Muscle of arm (tissue), 14 donors: ENCODE measurements around the gene MEAF6. TPM values are rescaled to one million over a fixed set of nuclear protein-coding genes. Genes with fewer than 3 reads are reported as not detected.
A peak's percentile ranks its signal among the peaks of the same experiment; 100 is the strongest.
"Not testable (repeated sequence)": the region's sequence is repeated elsewhere in the genome, so short reads cannot be mapped to it uniquely, and the experiment has no call there.

Experiments
- DNase-seq: peaks from one replicate; pipeline ENCODE4 v3.0.0-alpha.2; 2013
- long read RNA-seq, 11 donors: transcript quantifications; one replicate each; lab custom pipeline, GENCODE V29; 2026
- polyA plus RNA-seq, 12 donors: library from polyadenylated mRNA; unstranded; fragments of 120-200 nt; gene quantifications; one replicate each; pipeline ENCODE4 v1.2.1, GENCODE V29; 2013; ENCODE audit not compliant: insufficient read length in 12 of 12

The MEAF6 gene
- 10 to 100 TPM in 11 of 12 donors, not detected in 1; 37.1 to 65.6 (median 48.4) TPM for polyA plus RNA-seq
- long read RNA-seq, donor 1, transcript MEAF6-204 (8 exons, 2,147 nt): minor isoform, 6 of 22 reads
- long read RNA-seq, donor 1, transcript MEAF6-201 (7 exons, 1,525 nt): major isoform, 12 of 22 reads
- long read RNA-seq, donor 1, partial matches to known transcripts: 0 of 22 reads
- long read RNA-seq, donor 1, other reads (novel, unspliced or antisense): 0 of 22 reads
- long read RNA-seq, donor 2, transcript MEAF6-201 (7 exons, 1,525 nt): major isoform, 26 of 29 reads
- long read RNA-seq, donor 2, partial matches to known transcripts: 0 of 29 reads
- long read RNA-seq, donor 2, other reads (novel, unspliced or antisense): 0 of 29 reads
- long read RNA-seq, donor 3, transcript MEAF6-201 (7 exons, 1,525 nt): major isoform, 6 of 7 reads
- long read RNA-seq, donor 3, partial matches to known transcripts: 0 of 7 reads
- long read RNA-seq, donor 3, other reads (novel, unspliced or antisense): 0 of 7 reads
- long read RNA-seq, donor 4, partial matches to known transcripts: 0 of 7 reads
- long read RNA-seq, donor 4, other reads (novel, unspliced or antisense): 0 of 7 reads
- long read RNA-seq, donor 5, transcript MEAF6-201 (7 exons, 1,525 nt): major isoform, 20 of 27 reads
- long read RNA-seq, donor 5, partial matches to known transcripts: 0 of 27 reads
- long read RNA-seq, donor 5, other reads (novel, unspliced or antisense): 0 of 27 reads
- long read RNA-seq, donor 6, transcript MEAF6-201 (7 exons, 1,525 nt): major isoform, 8 of 9 reads
- long read RNA-seq, donor 6, partial matches to known transcripts: 0 of 9 reads
- long read RNA-seq, donor 6, other reads (novel, unspliced or antisense): 0 of 9 reads
- long read RNA-seq, donor 7, transcript MEAF6-201 (7 exons, 1,525 nt): major isoform, 11 of 12 reads
- long read RNA-seq, donor 7, partial matches to known transcripts: 0 of 12 reads
- long read RNA-seq, donor 7, other reads (novel, unspliced or antisense): 0 of 12 reads
- long read RNA-seq, donor 8, transcript MEAF6-201 (7 exons, 1,525 nt): major isoform, 16 of 28 reads
- long read RNA-seq, donor 8, partial matches to known transcripts: 6 of 28 reads
- long read RNA-seq, donor 8, other reads (novel, unspliced or antisense): 0 of 28 reads
- long read RNA-seq, donor 9, transcript MEAF6-201 (7 exons, 1,525 nt): major isoform, 13 of 13 reads
- long read RNA-seq, donor 9, partial matches to known transcripts: 0 of 13 reads
- long read RNA-seq, donor 9, other reads (novel, unspliced or antisense): 0 of 13 reads
- long read RNA-seq, donor 10, transcript MEAF6-201 (7 exons, 1,525 nt): major isoform, 8 of 10 reads
- long read RNA-seq, donor 10, partial matches to known transcripts: 0 of 10 reads
- long read RNA-seq, donor 10, other reads (novel, unspliced or antisense): 0 of 10 reads
- long read RNA-seq, donor 11, transcript MEAF6-201 (7 exons, 1,525 nt): major isoform, 16 of 19 reads
- long read RNA-seq, donor 11, partial matches to known transcripts: 0 of 19 reads
- long read RNA-seq, donor 11, other reads (novel, unspliced or antisense): 0 of 19 reads

DNA sequence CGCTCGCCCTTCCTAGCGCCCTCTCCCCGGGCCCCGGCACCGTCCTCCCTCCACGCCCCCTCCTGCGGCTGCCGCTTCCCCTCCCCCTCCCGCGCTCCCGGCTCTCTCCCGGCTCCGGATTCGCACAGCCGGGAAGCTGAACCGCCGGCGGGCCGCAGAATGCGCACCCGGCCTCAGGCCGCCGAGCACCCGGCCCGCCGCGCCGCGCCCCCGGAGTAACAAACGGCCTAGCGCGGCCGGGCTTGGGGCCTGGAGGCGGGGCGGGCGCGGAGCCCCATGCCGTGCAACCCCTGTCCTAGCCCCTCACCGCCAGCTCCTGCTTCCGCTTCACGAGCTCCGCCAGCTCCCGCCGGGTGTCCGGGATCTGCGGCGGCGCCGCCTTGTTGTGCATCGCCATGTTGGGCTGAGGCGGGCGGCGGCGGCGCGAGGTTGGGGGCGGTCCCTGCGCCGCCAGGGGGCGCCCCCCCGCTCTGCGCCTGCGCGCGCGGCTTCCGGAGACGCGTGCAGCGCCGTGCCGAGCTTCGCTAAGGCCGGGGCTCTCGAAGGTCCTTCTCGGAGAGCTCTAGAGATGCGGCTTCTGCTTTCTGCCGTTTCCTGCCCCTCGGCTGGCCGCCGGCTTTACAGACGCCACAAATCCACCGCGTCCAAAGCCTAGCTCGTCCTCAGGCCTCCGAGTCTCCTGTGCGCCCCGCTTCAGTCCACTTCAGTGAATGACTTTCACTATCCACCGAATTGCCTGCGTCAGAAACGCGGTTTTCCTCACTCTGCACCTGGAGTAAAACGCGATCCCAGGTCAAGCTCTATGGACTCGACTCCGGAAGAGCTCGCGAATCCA lies at the start of gene MEAF6:
TSS of gene MEAF6 (minus strand) at position 417 of the 835 bp plus-strand sequence. CDS start at position 397, 20 bp downstream.
- DNase-seq: peak; percentile 88

DNA sequence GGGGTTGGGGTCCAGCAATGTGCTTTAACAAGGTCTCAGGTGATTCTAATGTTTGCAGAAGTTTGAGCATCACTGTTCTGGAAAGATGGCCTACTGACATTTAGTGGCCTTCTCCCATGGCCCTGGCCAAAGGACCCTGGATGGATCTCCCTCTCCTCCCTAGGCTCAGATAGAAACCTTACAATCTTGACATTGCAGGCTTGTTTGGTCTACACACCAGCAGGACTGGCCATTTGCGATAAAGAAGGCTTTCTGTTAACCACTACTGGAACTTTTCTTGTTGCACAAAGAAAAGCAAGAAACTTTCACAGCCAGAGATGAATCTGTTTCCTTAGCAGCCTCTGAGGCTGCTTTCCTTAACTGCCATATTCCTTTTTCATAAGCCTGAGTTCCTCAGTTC lies 48.4 kb upstream of the MEAF6 start:
- DNase-seq: no peak

DNA sequence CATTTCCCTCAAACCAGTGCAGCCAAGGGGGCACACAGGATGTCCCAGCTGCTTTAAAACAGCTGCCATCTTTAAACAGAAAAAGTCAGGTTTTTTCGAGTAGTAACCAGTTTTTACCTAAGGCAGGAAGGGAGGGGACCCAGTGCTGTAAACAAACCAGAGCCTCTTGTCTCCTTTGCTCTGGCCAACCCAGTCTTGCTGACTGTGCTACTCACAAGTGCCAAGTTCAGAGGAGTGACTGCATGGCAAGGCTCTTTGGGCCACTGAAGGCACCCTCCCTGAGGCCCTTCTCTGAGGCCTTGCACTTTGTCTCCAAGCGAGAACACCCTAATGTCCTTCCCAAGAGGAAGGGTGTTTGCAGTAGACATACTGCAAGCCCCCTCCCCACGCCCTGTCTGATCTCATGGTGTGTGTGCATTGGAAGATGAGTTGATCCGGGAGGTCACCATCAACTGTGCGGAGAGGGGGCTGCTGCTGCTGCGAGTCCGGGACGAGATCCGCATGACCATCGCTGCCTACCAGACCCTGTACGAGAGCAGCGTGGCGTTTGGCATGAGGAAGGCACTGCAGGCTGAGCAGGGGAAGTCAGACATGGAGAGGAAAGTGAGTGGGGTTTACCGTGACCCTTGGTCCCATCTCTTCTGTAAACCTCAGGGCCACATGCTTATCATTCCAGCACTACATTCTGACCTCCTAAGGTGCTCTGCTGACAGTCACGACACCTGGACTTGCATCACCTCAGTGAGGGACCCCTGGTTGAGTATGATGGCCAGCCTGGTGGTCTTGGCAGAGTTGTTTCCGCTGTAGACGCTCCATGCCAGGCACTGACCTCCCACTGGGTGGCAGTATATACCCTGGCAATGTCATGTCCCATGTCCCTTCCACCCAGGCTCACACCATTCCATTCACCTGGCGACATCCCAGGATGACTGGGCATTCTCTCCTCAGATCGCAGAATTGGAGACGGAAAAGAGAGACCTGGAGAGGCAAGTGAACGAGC lies 46.9 kb upstream of the MEAF6 start:
- DNase-seq: peak; percentile 7

DNA sequence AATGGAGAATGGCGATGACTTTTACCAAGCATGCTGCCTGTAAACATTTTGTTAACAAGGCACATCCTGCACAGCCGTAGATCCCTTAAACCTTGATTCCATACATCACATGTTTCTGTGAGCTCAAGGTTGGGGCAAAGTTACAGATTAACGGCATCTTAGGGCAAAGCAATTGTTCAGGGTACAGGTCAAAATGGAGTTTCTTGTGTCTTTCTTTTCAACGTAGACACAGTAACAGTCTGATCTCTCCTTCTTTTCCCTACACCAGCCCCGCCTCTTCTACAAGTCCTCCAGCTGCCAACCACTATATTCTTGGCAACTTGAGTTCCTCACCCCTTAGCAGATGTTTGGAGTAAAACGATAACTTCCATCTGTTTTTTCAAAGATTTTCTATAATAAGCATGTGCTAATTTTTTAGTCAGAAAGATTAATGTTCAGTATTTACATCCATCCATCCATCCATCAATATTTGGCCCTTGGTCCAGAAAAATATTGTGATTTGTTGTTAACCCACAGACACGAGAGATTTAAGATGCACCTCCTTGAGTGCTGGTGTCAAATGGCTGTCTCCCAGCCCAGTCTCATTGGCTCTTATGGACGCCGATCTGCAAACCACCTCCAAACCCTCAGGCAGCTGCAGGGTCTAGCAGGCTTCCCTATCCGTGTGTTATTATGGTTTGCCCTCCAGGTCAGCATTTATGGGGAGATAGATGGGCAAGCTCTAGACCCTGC lies 46.0 kb upstream of the MEAF6 start:
- DNase-seq: no peak

DNA sequence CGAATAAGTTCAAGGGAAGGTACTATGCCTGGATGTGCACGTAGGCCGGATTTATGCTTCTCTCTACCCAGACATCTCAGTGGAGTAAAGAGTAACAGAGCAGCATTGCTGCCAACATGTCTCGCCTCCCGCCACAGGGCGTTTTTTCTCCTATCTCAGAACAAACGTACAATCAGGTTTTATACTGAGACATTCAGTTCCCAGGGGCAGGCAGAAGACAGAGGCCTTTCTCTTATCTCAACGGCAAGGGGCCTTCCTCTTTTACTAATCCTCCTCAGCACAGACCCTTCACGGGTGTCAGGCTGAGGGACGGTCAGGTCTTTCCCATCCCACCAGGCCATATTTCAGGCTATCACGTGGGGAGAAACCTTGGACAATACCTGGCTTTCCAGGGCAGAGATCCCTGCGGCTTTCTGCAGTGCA lies 45.4 kb upstream of the MEAF6 start:
- not testable (repeated sequence) for DNase-seq

DNA sequence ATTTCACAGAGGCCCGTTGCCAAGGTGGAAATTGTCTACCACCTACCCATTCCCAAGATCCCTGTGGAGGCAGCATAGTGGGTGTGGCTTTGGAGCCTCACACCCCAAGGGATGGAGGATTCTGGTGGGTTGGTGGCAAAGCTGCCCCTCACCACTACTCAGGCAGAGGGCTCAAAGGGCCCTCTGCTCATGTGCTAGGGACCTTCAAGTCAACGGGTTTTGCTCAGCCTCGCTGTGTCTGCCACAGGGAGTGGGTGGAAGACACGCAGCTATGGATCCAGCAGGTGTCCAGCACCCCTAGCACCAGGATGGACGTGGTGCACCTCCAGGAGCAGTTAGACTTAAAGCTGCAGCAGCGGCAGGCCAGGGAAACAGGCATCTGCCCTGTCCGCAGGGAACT lies 44.5 kb upstream of the MEAF6 start:
- DNase-seq: no peak

DNA sequence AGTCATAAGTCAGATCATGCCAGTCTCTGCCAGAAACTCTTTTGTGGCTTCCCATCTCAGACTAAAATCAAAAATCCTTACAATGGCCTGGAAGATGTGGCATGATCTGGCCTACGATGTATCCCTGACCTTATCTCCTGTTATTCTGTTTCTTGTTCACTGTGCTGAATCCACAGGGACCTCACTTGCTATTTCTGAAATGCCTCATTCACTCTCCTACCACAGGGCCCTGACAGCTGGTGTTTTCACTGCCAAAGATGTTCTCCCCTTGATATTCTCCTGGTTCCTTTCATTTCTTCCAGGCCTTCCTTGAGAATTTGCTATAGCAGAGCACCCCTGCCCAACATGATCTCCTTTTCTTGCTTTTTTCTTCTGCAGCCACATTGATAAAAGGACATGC lies 43.8 kb upstream of the MEAF6 start:
- no peak for DNase-seq

DNA sequence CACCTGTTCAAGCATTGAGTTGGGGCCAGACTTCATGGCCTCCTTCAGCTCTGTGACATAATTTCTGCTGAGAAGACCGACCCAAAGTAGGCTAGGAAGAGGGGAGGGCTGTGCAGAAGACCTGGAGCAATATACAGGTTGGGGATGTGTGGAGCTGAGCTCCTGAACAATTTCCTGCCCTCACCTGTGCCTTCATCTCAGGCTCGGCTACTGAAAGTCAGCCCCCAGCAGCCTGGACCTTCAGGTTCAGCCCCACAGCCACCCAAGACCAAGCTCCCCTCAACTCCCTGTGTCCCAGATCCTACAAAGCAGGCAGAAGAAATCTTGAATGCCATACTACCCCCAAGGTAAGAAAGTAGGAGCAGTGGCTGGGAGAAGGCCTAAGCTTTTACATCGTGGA lies 42.8 kb upstream of the MEAF6 start:
- no peak for DNase-seq

DNA sequence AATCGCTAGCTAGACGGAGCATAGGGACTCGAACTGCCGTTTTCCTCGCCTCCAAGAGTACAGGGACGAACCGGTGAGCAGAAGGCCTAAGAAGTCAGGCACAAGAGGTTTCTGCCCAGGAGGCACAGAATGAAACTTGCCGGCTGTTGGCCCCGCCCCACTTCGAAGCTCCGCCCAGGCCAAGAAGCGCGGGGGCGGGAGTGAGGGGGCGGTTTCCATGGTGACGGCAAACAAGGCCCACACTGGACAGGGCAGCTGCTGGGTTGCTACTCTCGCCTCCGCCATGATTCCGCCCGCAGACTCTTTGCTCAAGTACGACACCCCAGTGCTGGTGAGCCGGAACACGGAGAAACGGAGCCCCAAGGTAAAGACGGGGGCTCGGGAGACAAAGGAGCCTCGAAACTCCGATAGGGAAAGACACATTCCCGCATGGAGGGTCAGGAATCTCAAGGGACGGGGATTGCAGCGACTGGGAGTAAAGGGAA lies 42.2 kb upstream of the MEAF6 start, which contains the start of gene DNALI1:
TSS of gene DNALI1 (plus strand) at position 229 of the 485 bp plus-strand sequence. CDS start at position 284, 55 bp downstream.
- DNase-seq: peak; percentile 61

DNA sequence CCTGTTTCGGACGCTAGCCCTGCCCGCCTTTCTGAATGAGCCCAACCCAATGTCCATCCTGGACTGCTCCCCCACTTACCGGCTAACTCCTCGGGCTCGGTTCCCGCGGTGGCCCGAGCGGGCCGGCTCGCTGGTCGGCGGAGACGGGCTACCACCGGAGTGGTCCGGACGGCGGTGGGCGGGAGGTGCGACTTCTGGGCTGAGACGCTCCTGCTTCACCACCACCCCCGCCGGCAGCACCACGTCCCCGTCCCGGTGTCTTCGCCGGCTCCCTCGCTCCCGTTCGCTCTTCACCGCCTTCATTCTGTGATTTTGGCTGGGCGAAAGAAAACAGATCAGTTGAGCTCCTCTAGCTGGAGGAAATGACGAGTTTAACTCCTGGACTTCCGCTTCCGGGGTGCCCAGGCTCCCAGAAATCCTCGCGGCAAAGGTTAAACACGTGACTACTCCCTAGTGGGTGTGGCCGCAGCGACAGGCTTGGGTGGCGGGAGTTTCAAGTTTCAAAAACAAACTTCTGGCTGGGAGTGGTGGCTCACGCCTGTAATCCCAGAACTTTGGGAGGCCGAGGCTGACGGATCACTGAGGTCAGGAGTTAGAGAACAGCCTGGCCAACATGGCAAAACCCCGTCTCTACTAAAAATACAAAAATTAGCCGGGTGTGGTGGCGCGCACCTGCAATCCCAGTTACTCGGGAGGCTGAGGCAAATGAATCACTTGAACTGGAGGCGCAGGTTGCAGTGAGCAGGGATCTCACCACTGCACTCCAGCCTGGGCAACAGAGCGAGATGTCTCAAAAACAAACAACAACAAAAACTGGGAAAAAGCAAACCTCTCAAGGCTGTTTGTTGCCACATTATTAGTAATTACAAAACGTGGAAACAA lies 39.6 kb upstream of the MEAF6 start, which contains the start of gene SNIP1:
TSS of gene SNIP1 (minus strand) at position 367 of the 882 bp plus-strand sequence. CDS start at position 303, 64 bp downstream.
- DNase-seq: peak; percentile 93

DNA sequence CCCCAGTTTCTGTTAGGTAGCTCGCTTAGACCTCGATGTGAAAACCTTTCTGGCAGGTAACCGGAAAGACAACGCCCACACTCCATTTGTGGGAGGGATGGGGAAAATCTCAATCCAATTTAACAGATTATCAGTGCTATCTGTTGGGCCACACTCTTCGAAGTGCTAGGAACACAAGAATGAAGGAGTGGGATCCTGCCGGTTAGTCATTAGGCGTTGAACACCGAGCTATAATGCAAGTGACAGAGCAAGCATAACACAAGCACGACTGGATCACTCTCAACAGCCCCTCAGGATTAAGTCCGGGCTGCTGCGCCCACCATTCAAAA lies 39.0 kb upstream of the MEAF6 start:
- no peak for DNase-seq

DNA sequence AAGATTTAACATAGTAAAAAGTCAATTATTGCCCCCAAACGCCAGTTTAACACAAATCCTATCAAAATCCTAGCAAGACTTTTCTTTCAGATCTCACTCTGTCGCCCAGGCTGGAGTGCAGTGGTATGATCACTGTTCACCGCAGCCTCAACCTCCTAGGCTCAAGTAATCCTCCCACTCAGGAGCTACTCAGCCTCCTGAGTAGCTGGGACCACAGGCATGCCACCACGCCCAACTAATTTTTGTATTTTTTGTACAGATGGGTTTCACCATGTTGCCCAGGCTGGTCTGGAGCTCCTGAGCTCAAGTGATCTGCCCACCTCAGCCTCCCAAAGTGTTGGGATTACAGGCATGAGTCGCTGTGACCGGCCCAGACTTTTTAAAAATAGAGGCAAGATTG lies 34.8 kb upstream of the MEAF6 start:
- DNase-seq: no peak

DNA sequence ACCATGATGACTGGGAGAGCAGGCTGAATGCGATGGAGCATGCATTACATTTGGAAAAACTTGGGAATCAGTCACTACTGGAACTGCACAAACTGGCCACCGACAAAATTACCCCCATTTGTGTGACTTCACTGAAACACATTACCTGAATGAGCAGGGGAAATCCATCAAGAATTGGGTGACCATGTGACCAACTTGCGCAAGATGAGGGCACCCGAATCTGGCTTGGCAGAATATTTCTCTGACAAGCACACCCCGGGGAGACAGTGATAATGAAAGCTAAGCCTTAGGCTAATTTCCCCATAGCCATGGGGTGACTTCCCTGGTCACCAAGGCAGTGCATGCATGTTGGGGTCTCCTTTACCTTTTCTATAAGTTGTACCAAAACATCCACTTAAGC lies 30.5 kb upstream of the MEAF6 start:
- DNase-seq: no peak

DNA sequence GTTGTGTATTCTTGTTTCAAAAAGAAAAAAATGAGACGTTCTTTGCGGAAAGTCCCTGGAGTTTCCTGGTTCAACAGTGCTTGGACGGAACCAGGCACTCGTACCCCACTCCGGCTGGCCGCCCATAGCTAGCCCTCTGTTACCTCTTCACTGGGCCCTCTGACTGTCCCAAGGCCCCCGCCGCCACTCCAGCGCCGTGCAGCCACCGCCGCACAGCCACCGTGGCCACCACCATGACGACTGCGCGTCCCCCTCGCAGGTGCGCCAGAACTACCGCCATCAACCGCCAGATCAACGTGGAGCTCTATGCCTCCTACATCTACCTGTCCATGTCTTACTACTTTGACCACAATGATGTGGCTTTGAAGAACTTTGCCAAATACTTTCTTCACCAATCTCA lies 30.0 kb upstream of the MEAF6 start:
- DNase-seq: no peak

DNA sequence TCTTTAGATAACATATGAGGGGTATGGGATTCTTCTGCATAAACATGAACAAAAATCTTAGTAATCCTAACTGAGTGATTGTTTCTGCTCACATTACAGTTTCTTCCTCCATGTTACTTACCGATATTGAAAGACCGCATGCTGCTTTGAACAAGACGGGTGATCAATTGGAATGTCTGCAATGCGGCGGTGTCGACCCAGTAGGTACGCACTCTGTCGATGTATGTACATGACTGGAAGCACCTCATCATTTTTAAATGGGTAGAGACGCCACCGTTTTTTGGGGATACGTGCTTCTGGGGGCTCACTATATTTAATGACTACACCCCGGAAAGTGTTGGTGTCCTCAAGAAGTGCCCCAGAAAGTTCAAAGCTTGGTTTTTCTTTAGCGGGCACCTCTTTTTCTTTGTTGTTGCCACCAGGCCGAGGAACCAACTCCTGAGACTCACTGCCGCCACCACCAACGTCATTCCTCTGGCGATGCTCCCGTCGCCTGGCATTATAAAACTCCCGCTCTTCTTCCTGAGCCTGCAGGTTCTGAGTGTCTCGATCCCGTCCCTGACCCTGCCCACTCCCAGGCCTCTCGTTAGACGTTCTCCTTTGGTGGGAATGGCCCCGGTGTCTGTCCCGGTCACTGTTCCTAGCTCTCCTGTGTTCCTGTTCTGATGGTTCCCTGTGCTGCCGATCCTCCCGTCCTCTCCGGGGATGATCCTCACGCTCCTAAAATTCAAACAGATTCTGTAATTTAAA lies 25.6 kb upstream of the MEAF6 start:
- DNase-seq: no peak

DNA sequence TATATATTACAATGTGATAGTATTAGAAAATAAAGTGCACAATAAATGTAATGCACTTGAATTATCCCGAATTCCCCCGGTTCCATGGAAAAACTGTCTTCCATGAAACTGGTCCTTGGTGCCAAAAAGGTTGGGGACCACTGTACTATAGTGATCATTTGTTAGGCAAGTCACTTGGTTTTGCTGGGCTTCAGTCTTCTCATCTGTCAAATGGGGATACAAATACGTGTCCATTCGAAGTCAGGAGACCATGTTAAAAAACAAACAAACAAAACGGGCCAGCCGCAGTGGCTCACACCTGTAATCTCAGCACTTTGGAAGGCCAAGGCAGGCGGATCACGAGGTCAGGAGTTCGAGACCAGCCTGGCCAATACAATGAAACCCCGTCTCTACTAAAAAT lies 24.6 kb upstream of the MEAF6 start:
- not testable (repeated sequence) for DNase-seq
